Fibroblast of villous mesenchyme (primary cell): ENCODE measurements around the gene TNFSF10. TPM values are rescaled to one million over a fixed set of nuclear protein-coding genes. Genes with fewer than 3 reads are reported as not detected.
A peak's percentile ranks its signal among the peaks of the same experiment; 100 is the strongest.
"Not testable (repeated sequence)": the region's sequence is repeated elsewhere in the genome, so short reads cannot be mapped to it uniquely, and the experiment has no call there.

Source experiments
- DNase-seq: peaks from one replicate; pipeline ENCODE4 v3.0.0-alpha.2; 2010; ENCODE audit warnings: low read depth
- H3K4me3 ChIP-seq: 2 replicates; pipeline ENCODE4 v1.5.1; 2011; ENCODE audit warnings: low read depth, mild to moderate bottlenecking, low read length
- CTCF ChIP-seq: IDR thresholded peaks from 2 replicates; pipeline ENCODE4 v1.5.1; 2012; ENCODE audit warnings: low read depth, mild to moderate bottlenecking, low read length; ENCODE audit not compliant: insufficient read depth
- total RNA-seq: library from RNA; depleted of rRNA; stranded (reverse); fragments of >200 nt; gene quantifications from 2 replicates; pipeline ENCODE4 v1.2.3, GENCODE V29; 2012

The TNFSF10 gene
- total RNA-seq, 1 donor: 0.43 TPM

GRCh38 chr3:172525116-172525613, 1.9 kb upstream of the TNFSF10 start:
- no peak overlapping the region for H3K4me3 ChIP-seq
- no peak for TF ChIP-seq CTCF
- peak; percentile 37 for DNase-seq

DNA sequence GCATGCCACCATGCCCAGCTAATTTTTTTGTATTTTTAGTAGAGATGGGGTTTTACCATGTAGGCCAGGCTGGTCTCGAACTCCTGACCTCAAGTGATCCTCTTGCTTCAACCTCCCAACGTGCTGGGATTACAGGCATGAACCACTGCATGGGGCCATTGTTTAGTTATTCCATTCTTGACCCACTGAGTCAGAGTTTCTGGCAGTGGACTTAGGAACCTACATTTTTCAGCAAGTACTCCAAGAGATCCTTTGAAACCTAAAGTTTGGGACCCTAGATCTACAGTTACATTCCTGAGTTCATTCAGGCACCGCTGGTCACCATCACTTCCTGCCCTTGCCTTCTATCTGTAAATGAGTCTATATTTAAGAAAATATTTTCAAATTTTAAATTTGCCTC, 1.4 kb upstream of the TNFSF10 start:
- no peak for DNase-seq
- no peak for TF ChIP-seq CTCF
- no peak overlapping the region for H3K4me3 ChIP-seq

DNA sequence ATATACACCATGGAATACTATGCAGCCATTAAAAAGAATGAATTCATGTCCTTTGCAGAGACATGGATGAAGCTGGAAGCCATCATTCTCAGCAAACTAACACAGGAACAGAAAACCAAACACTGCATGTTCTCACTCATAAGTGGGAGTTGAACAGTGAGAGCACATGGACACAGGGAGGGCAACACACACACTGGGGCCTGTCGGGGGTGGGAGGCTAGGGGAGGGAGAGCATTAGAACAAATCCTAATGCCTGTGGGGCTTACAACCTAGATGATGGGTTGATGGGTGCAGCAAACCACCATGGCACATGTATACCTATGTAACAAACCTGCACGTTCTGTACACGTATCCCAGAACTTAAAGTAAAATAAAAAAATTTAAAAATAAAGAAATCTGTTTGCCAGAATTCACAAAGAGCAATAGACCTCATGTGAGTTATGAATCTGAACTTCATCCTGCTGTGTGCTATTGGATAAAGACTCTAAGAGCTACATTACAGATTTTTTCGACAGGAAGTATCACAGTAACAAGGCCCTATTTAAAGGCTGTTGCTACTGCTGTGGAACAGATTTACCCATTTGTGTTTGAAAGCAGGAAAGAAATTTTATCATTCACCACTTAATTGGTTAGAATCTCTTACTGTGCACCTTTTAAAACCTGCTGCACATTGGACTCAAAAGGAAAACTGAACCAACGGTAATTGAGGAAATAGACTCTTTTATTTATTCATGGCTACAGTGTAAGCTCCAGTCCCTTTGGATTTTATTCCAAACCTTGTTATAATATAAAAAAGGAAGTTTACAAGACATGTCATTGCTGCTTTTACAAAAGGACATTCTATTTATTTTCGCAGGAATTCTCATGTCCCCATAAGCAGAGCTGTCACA, 1.1 kb downstream of the TNFSF10 start:
- H3K4me3 ChIP-seq, DNase-seq: not testable (repeated sequence)

GRCh38 chr3:172520301-172520831, 2.9 kb downstream of the TNFSF10 start:
- no peak for TF ChIP-seq CTCF
- DNase-seq: peak; percentile 65
- H3K4me3 ChIP-seq: no peak overlapping the region

DNA sequence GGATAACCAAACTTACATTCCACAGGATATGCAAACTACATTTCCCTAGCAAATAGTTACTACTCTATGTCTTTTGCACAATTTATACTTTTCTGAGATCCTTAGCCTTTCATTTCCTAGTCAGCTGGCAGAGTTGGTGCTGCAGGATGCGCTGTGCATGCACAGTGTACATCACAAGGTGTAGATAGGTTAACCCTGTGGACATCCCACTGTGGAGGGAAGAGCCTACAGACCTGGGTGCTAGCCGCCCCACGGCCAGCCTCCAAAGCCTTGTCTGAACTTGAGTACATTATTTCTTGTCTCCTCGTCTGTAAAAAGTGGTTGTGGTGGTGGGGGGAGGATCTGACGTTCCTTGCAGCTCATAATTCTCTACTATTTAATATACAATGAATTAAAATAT, 3.5 kb downstream of the TNFSF10 start:
- no peak overlapping the region for H3K4me3 ChIP-seq
- no peak for TF ChIP-seq CTCF
- DNase-seq: no peak

DNA sequence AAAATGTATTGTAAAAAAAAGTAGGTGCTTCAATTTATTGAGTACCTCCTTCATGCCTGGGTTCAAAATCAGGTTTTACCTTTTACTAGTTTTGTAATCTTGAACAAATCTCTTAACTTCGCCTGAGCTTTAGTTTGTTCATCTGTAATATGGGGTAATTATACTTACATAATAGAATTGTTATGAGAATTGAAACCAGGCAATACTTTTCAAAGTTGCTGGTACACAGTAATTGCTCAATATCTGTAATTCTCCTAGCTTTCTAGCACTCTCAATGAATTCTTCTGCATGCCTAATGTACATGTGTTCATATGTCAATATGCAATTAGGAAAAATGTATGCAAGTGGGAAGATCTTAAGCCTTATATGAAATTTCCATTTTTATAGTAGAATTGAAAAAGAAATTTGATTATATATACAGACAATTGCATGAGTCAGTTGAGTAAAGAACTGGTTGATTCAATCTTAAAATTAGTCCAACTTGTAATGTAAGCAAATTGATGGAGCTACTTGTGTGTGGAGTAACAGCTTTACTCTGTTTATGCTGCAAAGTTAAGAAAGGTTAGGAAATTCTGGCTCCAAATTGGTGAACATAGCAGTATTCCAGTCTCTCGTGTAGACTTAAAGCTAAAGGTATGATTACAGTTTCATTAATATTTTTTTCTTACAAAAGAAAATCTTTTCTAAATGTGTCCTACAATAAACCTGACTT, 4.1 kb downstream of the TNFSF10 start:
- TF ChIP-seq CTCF: no peak
- DNase-seq: no peak
- no peak overlapping the region for H3K4me3 ChIP-seq

GRCh38 chr3:172517859-172518466, 5.3 kb downstream of the TNFSF10 start:
- H3K4me3 ChIP-seq: no peak overlapping the region
- DNase-seq: no peak
- TF ChIP-seq CTCF: no peak
